ENCODE data around the gene ZC3H15. TPM values are rescaled to one million over a fixed set of nuclear protein-coding genes. Genes with fewer than 3 reads are reported as not detected.
"Not testable (repeated sequence)": the region's sequence is repeated elsewhere in the genome, so short reads cannot be mapped to it uniquely, and the experiment has no call there.

ZC3H15 gene
- 89.0 TPM for polyA plus RNA-seq (2013, experiment 1 of 2)
- polyA plus RNA-seq (2013, experiment 2 of 2), result 90.9 TPM

DNA sequence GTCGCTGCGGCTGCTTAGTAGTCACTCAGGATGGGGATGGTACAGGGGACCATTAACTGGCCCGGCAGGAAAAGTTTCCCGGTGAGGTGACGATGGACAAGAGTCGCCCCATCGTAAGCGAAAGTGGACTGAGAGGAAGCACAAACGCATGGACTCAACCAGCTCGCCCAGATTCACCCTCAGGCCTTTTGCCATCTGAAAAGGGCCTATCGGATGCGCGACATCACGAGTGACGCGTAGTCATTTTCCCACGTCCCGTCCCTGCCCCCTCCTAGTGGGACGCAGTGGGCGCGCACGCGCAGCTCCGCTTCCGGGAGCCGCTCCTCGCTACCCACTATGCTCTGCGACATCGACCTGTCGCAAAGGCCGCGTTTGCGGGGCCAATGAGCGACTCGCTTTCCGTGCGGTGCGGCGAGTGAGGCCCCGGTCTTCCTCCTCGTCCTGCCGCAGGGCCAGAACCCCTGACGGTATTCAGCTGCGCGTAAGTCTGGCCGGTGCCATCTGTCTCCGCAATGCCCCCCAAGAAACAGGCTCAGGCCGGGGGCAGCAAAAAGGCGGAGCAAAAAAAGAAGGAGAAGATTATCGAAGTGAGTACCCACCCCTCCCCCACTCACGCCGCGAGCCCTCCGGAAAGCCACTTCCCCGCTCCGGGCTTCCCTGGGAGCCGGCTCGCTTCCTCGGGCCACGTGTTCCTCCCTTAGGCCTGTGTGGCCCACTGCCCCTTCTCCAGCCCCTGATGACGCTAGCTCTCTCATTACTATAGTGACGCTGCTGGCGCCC lies at the start of gene ZC3H15:
ZC3H15 (plus strand) TSS at position 390 of the 780 bp plus-strand sequence; CDS start at position 513, 123 bp downstream.
- Histone ChIP-seq H3K4ac (ENCODE audit: low read length) (no peak within 1 kb of the TSS), H3K4me1 (ENCODE audit: control insufficient read depth in 2 of 2, insufficient read depth in 1 of 2, low read depth in 1 of 2, low read length in 2 of 2) (peaks cover 2 to 5% of the 10 kb centered on the region in 2 donors), H3K27ac (replicated peaks; ENCODE audit: low read length) (peak within 1 kb of the TSS; percentile 96), H3K36me3 (replicated peaks in 1 of 2; ENCODE audit: control insufficient read depth in 2 of 2, insufficient read depth in 2 of 2, low read length in 2 of 2) (peaks cover 0 to 15% of the 10 kb centered on the region in 2 donors), H3K9ac (ENCODE audit: low read depth, low read length, poor library complexity) (peak within 1 kb of the TSS; percentile 85), H3K18ac (ENCODE audit: low read length) (peak within 1 kb of the TSS; percentile 92), H3K14ac (ENCODE audit: low read length) (peak within 1 kb of the TSS; percentile 56), H2BK5ac (ENCODE audit: low read length) (peak within 1 kb of the TSS; percentile 46), H3K4me3 (ENCODE audit: low read length in 2 of 2) (peak within 1 kb of the TSS; percentile 86 to 96), H3K23ac (ENCODE audit: low read depth, low read length, poor library complexity) (peak within 1 kb of the TSS; percentile 94), H3K4me2 (ENCODE audit: insufficient read depth, low read length, poor library complexity, severe bottlenecking) (peak within 1 kb of the TSS; percentile 72), H3K9me3 (replicated peaks in 1 of 2; ENCODE audit: control insufficient read depth in 2 of 2, insufficient read depth in 1 of 2, low read depth in 1 of 2, low read length in 2 of 2) (no peaks in the 10 kb centered on the region), H4K91ac (ENCODE audit: low read depth, low read length, poor library complexity) (peak within 1 kb of the TSS; percentile 40), H2AK5ac (ENCODE audit: low read depth, low read length) (no peak within 1 kb of the TSS), H2AFZ (ENCODE audit: low read length) (peak within 1 kb of the TSS; percentile 86), H2BK15ac (ENCODE audit: low read length) (no peak within 1 kb of the TSS), H3K27me3 (ENCODE audit: control insufficient read depth in 3 of 3, insufficient read depth in 3 of 3, low read depth in 1 of 3, low read length in 3 of 3) (no peaks in the 10 kb centered on the region), H2BK12ac (ENCODE audit: low read length) (no peak within 1 kb of the TSS), H4K8ac (ENCODE audit: low read depth, low read length) (peak within 1 kb of the TSS; percentile 24), H3K79me1 (ENCODE audit: low read depth, low read length) (peaks cover 2% of the 10 kb centered on the region), H2BK120ac (ENCODE audit: low read depth, low read length) (peak within 1 kb of the TSS; percentile 74)
- peak; percentile 91 for DNase-seq (ENCODE audit: low spot score)
- WGBS, 2 donors (ENCODE audit: extremely low coverage in 2 of 2, insufficient read length in 2 of 2, insufficient replicate concordance in 1 of 2), result no CpG with 5 or more reads among the region's 63 CpGs

DNA sequence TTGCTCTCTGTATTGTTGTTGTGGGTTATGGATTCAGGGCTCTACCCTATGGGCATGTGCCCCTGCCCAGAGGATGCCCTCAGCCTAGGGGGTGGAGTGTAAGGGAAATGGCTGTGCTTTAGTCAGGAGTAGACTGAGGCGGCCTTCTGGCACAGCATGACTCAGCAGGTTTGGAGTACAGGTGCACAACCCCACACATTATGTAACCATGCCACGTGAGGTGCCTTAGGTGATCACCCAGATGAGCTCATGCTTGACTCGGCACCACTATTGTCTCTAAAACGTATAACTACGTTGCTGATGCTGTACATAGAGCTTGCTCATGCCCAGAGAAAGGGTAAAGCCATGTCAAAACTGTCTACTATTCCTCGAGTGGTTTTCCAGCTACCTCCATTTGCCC lies 48.3 kb upstream of the ZC3H15 start:
- H3K9me3 ChIP-seq (replicated peaks in 1 of 2; ENCODE audit: control insufficient read depth in 2 of 2, insufficient read depth in 1 of 2, low read depth in 1 of 2, low read length in 2 of 2), result peaks cover 5 to 10% of the 10 kb centered on the region in 2 donors
- no peaks in the 10 kb centered on the region for H3K79me1 ChIP-seq (ENCODE audit: low read depth, low read length)
- H3K18ac ChIP-seq (ENCODE audit: low read length), result no peak overlapping the region
- no peak overlapping the region for H3K27ac ChIP-seq (replicated peaks; ENCODE audit: low read length)
- peaks cover 0 to 7% of the 10 kb centered on the region in 2 donors for H3K36me3 ChIP-seq (replicated peaks in 1 of 2; ENCODE audit: control insufficient read depth in 2 of 2, insufficient read depth in 2 of 2, low read length in 2 of 2)
- H3K27me3 ChIP-seq (ENCODE audit: control insufficient read depth in 3 of 3, insufficient read depth in 3 of 3, low read depth in 1 of 3, low read length in 3 of 3), result no peaks in the 10 kb centered on the region
- no CpG with 5 or more reads among the region's 6 CpGs for WGBS, 2 donors (ENCODE audit: extremely low coverage in 2 of 2, insufficient read length in 2 of 2, insufficient replicate concordance in 1 of 2)
- no peak overlapping the region for H3K4ac ChIP-seq (ENCODE audit: low read length)
- no peak overlapping the region for H3K4me2 ChIP-seq (ENCODE audit: insufficient read depth, low read length, poor library complexity, severe bottlenecking)
- H3K14ac ChIP-seq (ENCODE audit: low read length), result no peak overlapping the region
- H3K9ac ChIP-seq (ENCODE audit: low read depth, low read length, poor library complexity), result no peak overlapping the region
- H3K4me1 ChIP-seq (ENCODE audit: control insufficient read depth in 2 of 2, insufficient read depth in 1 of 2, low read depth in 1 of 2, low read length in 2 of 2), result no peaks in the 10 kb centered on the region
- no peak overlapping the region for H2BK120ac ChIP-seq (ENCODE audit: low read depth, low read length)
- H3K4me3 ChIP-seq (ENCODE audit: low read length in 2 of 2), result no peak overlapping the region
- no peak overlapping the region for H2BK15ac ChIP-seq (ENCODE audit: low read length)
- H2BK12ac ChIP-seq (ENCODE audit: low read length), result no peak overlapping the region
- no peak overlapping the region for H2BK5ac ChIP-seq (ENCODE audit: low read length)
- no peak overlapping the region for H4K91ac ChIP-seq (ENCODE audit: low read depth, low read length, poor library complexity)
- no peak overlapping the region for H2AK5ac ChIP-seq (ENCODE audit: low read depth, low read length)
- no peak overlapping the region for H2AFZ ChIP-seq (ENCODE audit: low read length)
- DNase-seq (ENCODE audit: low spot score), result no peak
- H4K8ac ChIP-seq (ENCODE audit: low read depth, low read length), result no peak overlapping the region
- no peak overlapping the region for H3K23ac ChIP-seq (ENCODE audit: low read depth, low read length, poor library complexity)

DNA sequence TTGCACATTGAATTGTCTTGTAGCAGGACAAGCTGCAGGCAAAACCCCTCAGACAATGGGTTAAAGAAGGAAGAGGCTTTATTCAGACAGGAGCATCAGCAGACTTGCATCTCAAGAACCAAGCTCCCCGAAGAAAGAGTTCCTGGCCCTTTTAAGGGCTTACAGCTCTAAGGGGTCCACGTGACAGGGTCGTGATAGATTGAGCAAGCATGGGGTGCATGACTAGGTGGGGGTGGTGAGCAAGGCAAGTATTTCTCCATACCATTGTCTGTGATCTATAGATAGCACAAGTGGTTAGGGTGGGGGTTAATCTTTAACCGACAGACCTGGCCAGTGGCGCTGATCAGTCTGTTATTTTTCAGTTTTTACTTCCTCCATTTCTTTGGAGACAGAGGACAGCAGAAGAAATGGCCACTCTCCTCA lies 46.4 kb upstream of the ZC3H15 start:
- peaks cover 5 to 10% of the 10 kb centered on the region in 2 donors for H3K9me3 ChIP-seq (replicated peaks in 1 of 2; ENCODE audit: control insufficient read depth in 2 of 2, insufficient read depth in 1 of 2, low read depth in 1 of 2, low read length in 2 of 2)
- not testable (repeated sequence) for H4K8ac ChIP-seq (ENCODE audit: low read depth, low read length); H3K4ac ChIP-seq (ENCODE audit: low read length); H2AFZ ChIP-seq (ENCODE audit: low read length); H3K27ac ChIP-seq (replicated peaks; ENCODE audit: low read length); H3K4me2 ChIP-seq (ENCODE audit: insufficient read depth, low read length, poor library complexity, severe bottlenecking); H2AK5ac ChIP-seq (ENCODE audit: low read depth, low read length); DNase-seq (ENCODE audit: low spot score); H2BK120ac ChIP-seq (ENCODE audit: low read depth, low read length); H3K79me1 ChIP-seq (ENCODE audit: low read depth, low read length); H2BK15ac ChIP-seq (ENCODE audit: low read length); H3K36me3 ChIP-seq (replicated peaks in 1 of 2; ENCODE audit: control insufficient read depth in 2 of 2, insufficient read depth in 2 of 2, low read length in 2 of 2); H3K9ac ChIP-seq (ENCODE audit: low read depth, low read length, poor library complexity); H4K91ac ChIP-seq (ENCODE audit: low read depth, low read length, poor library complexity); H3K14ac ChIP-seq (ENCODE audit: low read length); H3K27me3 ChIP-seq (ENCODE audit: control insufficient read depth in 3 of 3, insufficient read depth in 3 of 3, low read depth in 1 of 3, low read length in 3 of 3); H3K18ac ChIP-seq (ENCODE audit: low read length); H2BK5ac ChIP-seq (ENCODE audit: low read length); H3K23ac ChIP-seq (ENCODE audit: low read depth, low read length, poor library complexity); H3K4me3 ChIP-seq (ENCODE audit: low read length in 2 of 2); H3K4me1 ChIP-seq (ENCODE audit: control insufficient read depth in 2 of 2, insufficient read depth in 1 of 2, low read depth in 1 of 2, low read length in 2 of 2); H2BK12ac ChIP-seq (ENCODE audit: low read length)
- WGBS, 2 donors (ENCODE audit: extremely low coverage in 2 of 2, insufficient read length in 2 of 2, insufficient replicate concordance in 1 of 2), result no CpG with 5 or more reads among the region's 5 CpGs

DNA sequence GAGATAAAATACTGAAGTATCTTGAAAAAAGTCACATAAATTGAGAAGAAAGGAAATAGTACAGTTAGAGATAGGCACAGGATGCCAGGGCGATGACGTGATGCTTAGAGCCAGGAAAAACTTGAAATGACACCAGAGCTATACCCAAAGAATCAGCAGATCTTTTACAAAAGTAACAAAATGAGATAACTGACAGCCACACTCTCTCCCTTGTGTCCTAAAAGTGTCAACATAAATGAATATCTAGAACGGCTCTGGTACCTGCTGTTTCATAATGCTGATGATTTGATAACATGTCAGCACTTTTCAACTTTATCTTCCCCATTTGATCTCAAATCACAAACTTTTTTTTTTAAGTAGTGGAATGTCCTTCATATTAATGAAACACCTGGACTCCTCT lies 45.6 kb upstream of the ZC3H15 start:
- no peak overlapping the region for H2AK5ac ChIP-seq (ENCODE audit: low read depth, low read length)
- H3K23ac ChIP-seq (ENCODE audit: low read depth, low read length, poor library complexity), result no peak overlapping the region
- no peak overlapping the region for H3K4me3 ChIP-seq (ENCODE audit: low read length in 2 of 2)
- H4K8ac ChIP-seq (ENCODE audit: low read depth, low read length), result no peak overlapping the region
- no peaks in the 10 kb centered on the region for H3K79me1 ChIP-seq (ENCODE audit: low read depth, low read length)
- no peak overlapping the region for H3K27ac ChIP-seq (replicated peaks; ENCODE audit: low read length)
- H2BK12ac ChIP-seq (ENCODE audit: low read length), result no peak overlapping the region
- no peak overlapping the region for H3K18ac ChIP-seq (ENCODE audit: low read length)
- no peak overlapping the region for H4K91ac ChIP-seq (ENCODE audit: low read depth, low read length, poor library complexity)
- H2AFZ ChIP-seq (ENCODE audit: low read length), result no peak overlapping the region
- no peak overlapping the region for H3K9ac ChIP-seq (ENCODE audit: low read depth, low read length, poor library complexity)
- peaks cover 0 to 4% of the 10 kb centered on the region in 2 donors for H3K36me3 ChIP-seq (replicated peaks in 1 of 2; ENCODE audit: control insufficient read depth in 2 of 2, insufficient read depth in 2 of 2, low read length in 2 of 2)
- no peaks in the 10 kb centered on the region for H3K27me3 ChIP-seq (ENCODE audit: control insufficient read depth in 3 of 3, insufficient read depth in 3 of 3, low read depth in 1 of 3, low read length in 3 of 3)
- WGBS, 2 donors (ENCODE audit: extremely low coverage in 2 of 2, insufficient read length in 2 of 2, insufficient replicate concordance in 1 of 2), result no CpG with 5 or more reads among the region's 3 CpGs
- H2BK120ac ChIP-seq (ENCODE audit: low read depth, low read length), result no peak overlapping the region
- no peak overlapping the region for H3K4me2 ChIP-seq (ENCODE audit: insufficient read depth, low read length, poor library complexity, severe bottlenecking)
- no peak for DNase-seq (ENCODE audit: low spot score)
- H3K4ac ChIP-seq (ENCODE audit: low read length), result no peak overlapping the region
- no peak overlapping the region for H2BK5ac ChIP-seq (ENCODE audit: low read length)
- peaks cover 5 to 10% of the 10 kb centered on the region in 2 donors for H3K9me3 ChIP-seq (replicated peaks in 1 of 2; ENCODE audit: control insufficient read depth in 2 of 2, insufficient read depth in 1 of 2, low read depth in 1 of 2, low read length in 2 of 2)
- H3K4me1 ChIP-seq (ENCODE audit: control insufficient read depth in 2 of 2, insufficient read depth in 1 of 2, low read depth in 1 of 2, low read length in 2 of 2), result peaks cover 3 to 4% of the 10 kb centered on the region in 2 donors
- no peak overlapping the region for H3K14ac ChIP-seq (ENCODE audit: low read length)
- no peak overlapping the region for H2BK15ac ChIP-seq (ENCODE audit: low read length)
